ENCODE data around the gene DMRTC2.

DNA sequence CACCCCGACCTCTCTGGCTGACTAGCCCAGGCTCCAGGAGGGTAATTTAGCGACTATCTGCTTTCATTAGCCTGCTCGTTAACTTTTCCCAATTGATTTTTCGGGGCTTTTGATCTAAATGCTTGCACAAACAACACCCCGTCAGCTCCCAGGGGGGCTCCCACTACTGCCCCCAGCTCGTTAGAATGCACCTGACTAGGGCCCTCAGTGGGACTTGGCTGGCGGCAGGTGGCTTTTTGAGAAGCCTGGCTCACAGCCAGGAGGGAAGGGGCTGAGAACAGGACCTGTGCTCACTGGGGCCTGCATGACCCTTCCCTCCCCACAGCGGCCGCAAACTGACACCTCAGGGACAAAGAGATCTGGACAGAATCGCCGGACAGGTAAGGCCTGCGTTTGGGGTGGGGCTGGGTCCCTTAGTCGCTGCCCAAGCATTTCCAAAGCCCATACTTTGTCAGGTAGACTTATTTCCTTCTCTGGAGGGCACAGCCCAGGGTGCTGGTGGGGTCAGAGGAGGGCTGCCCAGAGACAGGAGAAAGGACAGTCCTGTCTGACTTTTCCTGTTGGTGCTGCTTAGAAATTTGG, 24.6 kb downstream of the DMRTC2 start:
- TF ChIP-seq, protein P1, sequence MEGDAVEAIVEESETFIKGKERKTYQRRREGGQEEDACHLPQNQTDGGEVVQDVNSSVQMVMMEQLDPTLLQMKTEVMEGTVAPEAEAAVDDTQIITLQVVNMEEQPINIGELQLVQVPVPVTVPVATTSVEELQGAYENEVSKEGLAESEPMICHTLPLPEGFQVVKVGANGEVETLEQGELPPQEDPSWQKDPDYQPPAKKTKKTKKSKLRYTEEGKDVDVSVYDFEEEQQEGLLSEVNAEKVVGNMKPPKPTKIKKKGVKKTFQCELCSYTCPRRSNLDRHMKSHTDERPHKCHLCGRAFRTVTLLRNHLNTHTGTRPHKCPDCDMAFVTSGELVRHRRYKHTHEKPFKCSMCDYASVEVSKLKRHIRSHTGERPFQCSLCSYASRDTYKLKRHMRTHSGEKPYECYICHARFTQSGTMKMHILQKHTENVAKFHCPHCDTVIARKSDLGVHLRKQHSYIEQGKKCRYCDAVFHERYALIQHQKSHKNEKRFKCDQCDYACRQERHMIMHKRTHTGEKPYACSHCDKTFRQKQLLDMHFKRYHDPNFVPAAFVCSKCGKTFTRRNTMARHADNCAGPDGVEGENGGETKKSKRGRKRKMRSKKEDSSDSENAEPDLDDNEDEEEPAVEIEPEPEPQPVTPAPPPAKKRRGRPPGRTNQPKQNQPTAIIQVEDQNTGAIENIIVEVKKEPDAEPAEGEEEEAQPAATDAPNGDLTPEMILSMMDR (optimal IDR thresholded peaks at IDR 0.05 in 1 of 3, IDR thresholded peaks at IDR 0.05 in 1 of 3, conservative IDR thresholded peaks at IDR 0.05 in 1 of 3; ENCODE audit: extremely low read depth in 1 of 3, insufficient read depth in 2 of 3, low read length in 3 of 3), result no peak
- no peak for TF ChIP-seq EZH2 (IDR thresholded peaks at IDR 0.05; ENCODE audit: low read length)

Data from keratinocyte (primary cell).